H54 (cell line): ENCODE results near the gene EDEM2.
"Not testable (repeated sequence)": the region's sequence is repeated elsewhere in the genome, so short reads cannot be mapped to it uniquely, and the experiment has no call there.

Experiments
- DNase-seq: peaks from one replicate; pipeline ENCODE4 v3.0.0; 2011; ENCODE audit warnings: low spot score, mixed read lengths; ENCODE audit not compliant: insufficient read length
- FAIRE-seq: peaks from 3 replicates; lab custom pipeline; 2011; peaks lifted over from hg19 to GRCh38; lab: Jason Lieb, UNC
- POLR2A ChIP-seq: IDR thresholded peaks from 2 replicates; pipeline ENCODE4 v1.6.1; 2011; ENCODE audit warnings: low read depth, mild to moderate bottlenecking, low read length

Gene EDEM2

GRCh38 chr20:35156978-35157377 lies 9.8 kb upstream of the EDEM2 start:
- FAIRE-seq (no peak), DNase-seq (no peak)
- no peak for TF ChIP-seq POLR2A

- no peak for TF ChIP-seq POLR2A
- DNase-seq, result no peak
- no peak for FAIRE-seq
These were observed 8.8 kb upstream of the EDEM2 start for GRCh38 chr20:35155936-35156335.

- FAIRE-seq (no peak), DNase-seq (no peak)
- no peak for TF ChIP-seq POLR2A
These were observed 4.6 kb upstream of the EDEM2 start for GRCh38 chr20:35151736-35152135.

- DNase-seq (no peak), FAIRE-seq (no peak)
- no peak for TF ChIP-seq POLR2A
These were observed 3.9 kb upstream of the EDEM2 start for GRCh38 chr20:35150846-35151579.

- DNase-seq, FAIRE-seq: not testable (repeated sequence)
These were observed 487 bp upstream of the EDEM2 start for GRCh38 chr20:35147575-35148071.

GRCh38 chr20:35146299-35146919 lies 727 bp downstream of the EDEM2 start:
- FAIRE-seq (no peak), DNase-seq (peak; percentile 44)
- TF ChIP-seq POLR2A, result no peak

- DNase-seq, result no peak
- FAIRE-seq, result no peak
- TF ChIP-seq POLR2A, result no peak
These were observed 2.0 kb downstream of the EDEM2 start for GRCh38 chr20:35145141-35145564.

- DNase-seq (no peak), FAIRE-seq (no peak)
- no peak for TF ChIP-seq POLR2A
These were observed 2.4 kb downstream of the EDEM2 start for GRCh38 chr20:35144694-35145093.

- TF ChIP-seq POLR2A, result no peak
- no peak for FAIRE-seq
These were observed 11.1 kb downstream of the EDEM2 start for GRCh38 chr20:35135867-35136586.

GRCh38 chr20:35134880-35135279 lies 12.3 kb downstream of the EDEM2 start:
- FAIRE-seq, result no peak
- no peak for TF ChIP-seq POLR2A
- no peak for DNase-seq

More at GRCh38 chr20:35135867-35136586, 11.1 kb downstream of the EDEM2 start:
- DNase-seq, result peak; percentile 40

GRCh38 chr20:35134472-35134871 lies 12.7 kb downstream of the EDEM2 start:
- TF ChIP-seq POLR2A, result no peak
- FAIRE-seq (no peak), DNase-seq (no peak)

- no peak for TF ChIP-seq POLR2A
- DNase-seq (no peak), FAIRE-seq (no peak)
These were observed 13.4 kb downstream of the EDEM2 start for GRCh38 chr20:35133735-35134134.

- FAIRE-seq (no peak), DNase-seq (no peak)
- TF ChIP-seq POLR2A, result no peak
These were observed 14.1 kb downstream of the EDEM2 start for GRCh38 chr20:35133031-35133430.

- FAIRE-seq, result no peak
- no peak for TF ChIP-seq POLR2A
- no peak for DNase-seq
These were observed 15.2 kb downstream of the EDEM2 start for GRCh38 chr20:35131934-35132333.

- DNase-seq, result no peak
- no peak for FAIRE-seq
- TF ChIP-seq POLR2A, result no peak
These were observed 17.5 kb downstream of the EDEM2 start for GRCh38 chr20:35129647-35130069.
